ENCODE measurements around the gene LMF1. TPM values are rescaled to one million over a fixed set of nuclear protein-coding genes. Genes with fewer than 3 reads are reported as not detected.
A peak's percentile ranks its signal among the peaks of the same experiment; 100 is the strongest.

LMF1 gene
- total RNA-seq, 6 donors from 2014 or later, result 20.3 to 147 (median 28.2) TPM

GRCh38 chr16:906296-906695 lies 64.5 kb downstream of the LMF1 start:
- H3K4me1 ChIP-seq, result no peaks in the 10 kb centered on the region
- H3K27me3 ChIP-seq, result no peaks in the 10 kb centered on the region
- peaks cover 0 to 43% (median 18%) of the 10 kb centered on the region in 4 donors for H3K36me3 ChIP-seq
- no peak overlapping the region for H3K27ac ChIP-seq
- no peak for ATAC-seq (ENCODE audit: low FRiP score in 2 of 2)
- TF ChIP-seq POLR2A (IDR thresholded peaks at IDR 0.05) (no peak), EP300 (IDR thresholded peaks at IDR 0.05) (no peak), POLR2AphosphoS5 (IDR thresholded peaks at IDR 0.05) (no peak), CTCF (IDR thresholded peaks at IDR 0.05) (no peak)
- H3K4me3 ChIP-seq, result no peak overlapping the region
- no peak for DNase-seq
- peaks cover 0 to 4% (median 1%) of the 10 kb centered on the region in 4 donors for H3K9me3 ChIP-seq
- 95 to 97% methylated on average over 12 of the region's 12 CpGs for WGBS, 2 donors

- DNase-seq, result peak in 1 of 2 donors; percentile 75
- WGBS, 2 donors, result 90 to 91% methylated on average over 17 to 21 of the region's 32 CpGs
- H3K4me1 ChIP-seq, result no peaks in the 10 kb centered on the region
- no peaks in the 10 kb centered on the region for H3K27me3 ChIP-seq
- peak; percentile 24 to 52 for ATAC-seq (ENCODE audit: low FRiP score in 2 of 2)
- no peak overlapping the region for H3K27ac ChIP-seq
- peaks cover 0 to 4% (median 0%) of the 10 kb centered on the region in 4 donors for H3K9me3 ChIP-seq
- H3K36me3 ChIP-seq, result peaks cover 0 to 9% (median 3%) of the 10 kb centered on the region in 4 donors
- H3K4me3 ChIP-seq, result no peak overlapping the region
- no peak for TF ChIP-seq POLR2A (IDR thresholded peaks at IDR 0.05)
- no peak for TF ChIP-seq POLR2AphosphoS5 (IDR thresholded peaks at IDR 0.05)
- TF ChIP-seq EP300 (IDR thresholded peaks at IDR 0.05), result no peak
These were observed 68.8 kb downstream of the LMF1 start for GRCh38 chr16:901715-902601.

GRCh38 chr16:901149-901548 lies 69.6 kb downstream of the LMF1 start:
- WGBS, 2 donors, result 84 to 85% methylated on average over 9 to 11 of the region's 11 CpGs
- Histone ChIP-seq H3K36me3 (peaks cover 0 to 8% (median 3%) of the 10 kb centered on the region in 4 donors), H3K4me3 (no peak overlapping the region), H3K27ac (no peak overlapping the region), H3K4me1 (no peaks in the 10 kb centered on the region), H3K9me3 (no peaks in the 10 kb centered on the region), H3K27me3 (no peaks in the 10 kb centered on the region)
- TF ChIP-seq CTCF (IDR thresholded peaks at IDR 0.05), result no peak
- peak in 1 of 2 donors; percentile 23 for DNase-seq
- ATAC-seq (ENCODE audit: low FRiP score in 2 of 2), result peak in 1 of 2 donors; percentile 6

GRCh38 chr16:900211-900610 lies 70.6 kb downstream of the LMF1 start:
- no peak for ATAC-seq (ENCODE audit: low FRiP score in 2 of 2)
- Histone ChIP-seq H3K9me3 (no peaks in the 10 kb centered on the region), H3K4me3 (no peak overlapping the region), H3K4me1 (no peaks in the 10 kb centered on the region), H3K27ac (no peak overlapping the region), H3K36me3 (peaks cover 0 to 8% (median 3%) of the 10 kb centered on the region in 4 donors), H3K27me3 (no peaks in the 10 kb centered on the region)
- WGBS, 2 donors, result 93 to 97% methylated on average over 7 of the region's 7 CpGs
- TF ChIP-seq EP300 (IDR thresholded peaks at IDR 0.05) (no peak), POLR2A (IDR thresholded peaks at IDR 0.05) (no peak), CTCF (IDR thresholded peaks at IDR 0.05) (no peak), POLR2AphosphoS5 (IDR thresholded peaks at IDR 0.05) (no peak)
- no peak for DNase-seq

- no peaks in the 10 kb centered on the region for H3K9me3 ChIP-seq
- H3K4me1 ChIP-seq, result no peaks in the 10 kb centered on the region
- H3K27ac ChIP-seq, result no peak overlapping the region
- no peak for TF ChIP-seq CTCF (IDR thresholded peaks at IDR 0.05)
- TF ChIP-seq POLR2A (IDR thresholded peaks at IDR 0.05), result no peak
- TF ChIP-seq POLR2AphosphoS5 (IDR thresholded peaks at IDR 0.05), result no peak
- TF ChIP-seq EP300 (IDR thresholded peaks at IDR 0.05), result no peak
- no peak overlapping the region for H3K4me3 ChIP-seq
- ATAC-seq (ENCODE audit: low FRiP score in 2 of 2) (no peak), DNase-seq (peak in 1 of 2 donors; percentile 72)
- no peaks in the 10 kb centered on the region for H3K27me3 ChIP-seq
- 95 to 98% methylated on average over 24 of the region's 24 CpGs for WGBS, 2 donors
- peaks cover 0 to 8% (median 3%) of the 10 kb centered on the region in 4 donors for H3K36me3 ChIP-seq
These were observed 71.1 kb downstream of the LMF1 start for GRCh38 chr16:899683-900060.

All from upper lobe of left lung (tissue), 6 donors.